A204.1 (cell line): ENCODE results near the gene RUBCNL.

ENCODE experiments used
- FAIRE-seq: peaks from 2 replicates; lab custom pipeline; 2012; peaks lifted over from hg19 to GRCh38; lab: Jason Lieb, UNC

The RUBCNL gene

GRCh38 chr13:46340631-46341111, 46.4 kb downstream of the RUBCNL start:
- FAIRE-seq: no peak

- no peak for FAIRE-seq
These were observed 47.0 kb downstream of the RUBCNL start for GRCh38 chr13:46340011-46340410.

DNA sequence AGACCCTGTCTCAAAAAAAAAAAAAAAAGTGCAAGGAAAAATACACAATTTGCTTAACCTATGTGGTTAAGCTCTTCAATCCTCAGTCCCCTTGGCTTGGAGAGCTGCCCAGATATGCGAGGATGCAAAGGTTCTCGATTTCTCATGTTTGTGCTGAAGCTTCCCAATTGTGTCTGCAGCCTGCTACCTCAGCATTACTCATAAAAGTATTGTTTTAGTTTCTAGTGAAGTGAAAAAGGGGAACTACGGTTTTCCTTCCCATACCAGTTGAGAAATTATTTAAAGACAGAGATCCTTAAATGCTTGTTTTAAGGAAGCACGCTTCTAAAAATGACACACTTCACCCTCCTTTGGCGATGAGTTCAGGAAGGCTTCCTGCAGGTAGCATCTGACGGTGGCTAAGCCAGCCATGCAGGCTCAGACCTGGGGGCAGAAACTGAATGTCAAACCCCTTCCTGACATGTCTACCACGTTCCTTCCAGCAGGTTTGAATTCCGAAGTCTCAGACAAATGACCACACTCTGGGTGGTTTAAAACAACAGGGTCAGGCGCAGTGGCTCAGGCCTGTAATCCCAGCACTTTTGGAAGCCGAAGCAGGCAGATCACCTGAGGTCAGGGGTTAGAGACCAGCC, 47.9 kb downstream of the RUBCNL start:
- no peak for FAIRE-seq

GRCh38 chr13:46337700-46338099, 49.4 kb downstream of the RUBCNL start:
- FAIRE-seq: no peak

- FAIRE-seq: no peak
These were observed 52.8 kb downstream of the RUBCNL start for GRCh38 chr13:46334035-46334822.

GRCh38 chr13:46332772-46333171, 54.3 kb downstream of the RUBCNL start:
- no peak for FAIRE-seq

DNA sequence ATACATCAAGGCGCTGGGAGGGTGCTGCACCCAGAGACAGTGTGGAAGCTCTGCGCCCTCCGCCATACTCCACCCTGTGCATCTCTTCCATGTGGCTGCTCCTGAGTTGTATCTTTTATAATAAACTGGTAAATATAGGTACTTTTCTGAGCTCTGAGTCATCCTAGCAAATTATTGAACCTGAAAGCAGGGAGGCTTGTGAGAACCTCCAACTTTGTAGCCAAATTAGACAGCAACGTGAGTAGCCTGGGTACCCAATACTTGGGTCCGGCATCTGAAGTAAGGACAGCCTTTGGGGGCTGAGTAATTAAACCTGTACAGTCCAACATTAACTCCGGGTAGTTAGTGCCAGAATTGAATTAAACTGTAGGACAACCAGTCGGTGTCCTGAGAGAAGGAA, 57.4 kb downstream of the RUBCNL start:
- no peak for FAIRE-seq

GRCh38 chr13:46327246-46327645, 59.8 kb downstream of the RUBCNL start:
- no peak for FAIRE-seq

DNA sequence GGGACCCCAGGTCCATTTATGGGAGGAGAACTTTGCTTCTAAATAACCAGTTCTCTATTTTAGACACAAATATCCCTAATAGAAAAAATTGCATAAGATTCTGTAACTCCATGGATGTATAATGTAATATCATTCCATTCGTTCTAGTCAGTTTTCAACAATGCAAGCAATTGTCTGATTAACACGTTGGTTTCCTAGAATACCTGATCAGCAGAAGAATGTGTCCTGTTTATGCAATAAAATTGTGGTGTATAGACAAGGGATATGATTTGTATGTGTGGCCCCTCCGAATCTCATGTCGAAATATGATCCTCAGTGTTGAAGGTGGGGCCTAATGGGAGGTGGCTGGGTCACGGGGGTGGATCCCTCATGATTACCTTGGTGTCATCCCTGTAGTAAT, 62.1 kb downstream of the RUBCNL start:
- FAIRE-seq: no peak

- no peak for FAIRE-seq
These were observed 65.4 kb downstream of the RUBCNL start for GRCh38 chr13:46321494-46322225.

DNA sequence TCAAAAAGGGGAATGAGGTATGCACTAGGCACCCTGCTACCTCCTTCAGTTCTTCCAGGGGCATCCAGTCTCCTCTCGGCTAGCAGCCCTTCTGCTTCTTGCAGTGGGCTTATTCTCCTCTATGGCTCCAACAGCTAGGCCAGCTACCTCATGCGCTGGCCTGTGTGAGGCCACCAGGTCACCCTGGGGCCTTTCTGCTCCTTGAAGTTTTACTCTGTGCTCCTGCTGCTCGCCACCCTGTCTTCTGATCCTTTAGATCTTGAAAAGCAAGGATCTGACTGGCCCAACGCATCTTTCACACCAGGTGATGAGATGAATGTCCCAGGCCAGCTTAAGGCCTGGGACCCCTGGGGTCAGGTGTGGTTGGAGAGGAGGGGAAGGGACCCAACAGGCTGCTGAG, 66.2 kb downstream of the RUBCNL start:
- no peak for FAIRE-seq

DNA sequence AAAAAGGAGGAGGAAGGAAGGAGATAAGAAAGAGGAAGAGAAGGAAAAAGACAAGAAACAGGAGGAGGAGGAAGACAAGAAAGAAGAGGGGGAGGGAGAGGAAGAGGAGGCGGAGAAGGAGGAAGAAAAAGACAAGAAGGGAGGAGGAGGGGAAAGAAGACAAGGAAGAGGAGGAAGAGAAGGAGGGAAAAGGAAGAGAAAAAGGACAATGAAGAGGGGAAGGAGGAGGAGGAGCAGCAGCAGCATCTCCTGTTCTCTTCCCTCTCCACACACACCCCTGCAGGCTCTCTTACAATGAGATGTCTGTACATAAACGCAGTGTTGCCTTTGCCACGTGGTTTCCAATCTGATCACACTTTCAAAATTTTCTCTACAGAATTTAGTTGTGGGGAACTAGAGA, 66.6 kb downstream of the RUBCNL start:
- no peak for FAIRE-seq

DNA sequence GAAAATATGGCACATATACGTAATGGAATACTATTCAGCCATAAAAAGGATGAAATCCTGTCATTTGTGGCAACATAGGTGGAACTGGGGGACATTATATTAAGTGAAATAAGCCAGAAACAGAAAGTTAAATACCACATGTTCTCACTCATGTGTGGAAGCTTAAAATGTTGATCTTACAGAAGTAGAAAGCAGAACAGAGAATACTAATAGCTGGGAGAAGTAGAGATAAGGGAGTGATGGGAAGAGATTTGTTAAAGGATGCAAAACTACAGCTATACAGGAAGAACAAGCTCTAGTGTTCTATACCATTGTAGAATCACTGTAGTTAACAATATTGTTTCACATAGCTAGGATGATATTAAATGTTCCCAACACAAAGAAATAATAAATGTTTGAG, 68.1 kb downstream of the RUBCNL start:
- no peak for FAIRE-seq

- FAIRE-seq: no peak
These were observed 69.9 kb downstream of the RUBCNL start for GRCh38 chr13:46317120-46317519.

DNA sequence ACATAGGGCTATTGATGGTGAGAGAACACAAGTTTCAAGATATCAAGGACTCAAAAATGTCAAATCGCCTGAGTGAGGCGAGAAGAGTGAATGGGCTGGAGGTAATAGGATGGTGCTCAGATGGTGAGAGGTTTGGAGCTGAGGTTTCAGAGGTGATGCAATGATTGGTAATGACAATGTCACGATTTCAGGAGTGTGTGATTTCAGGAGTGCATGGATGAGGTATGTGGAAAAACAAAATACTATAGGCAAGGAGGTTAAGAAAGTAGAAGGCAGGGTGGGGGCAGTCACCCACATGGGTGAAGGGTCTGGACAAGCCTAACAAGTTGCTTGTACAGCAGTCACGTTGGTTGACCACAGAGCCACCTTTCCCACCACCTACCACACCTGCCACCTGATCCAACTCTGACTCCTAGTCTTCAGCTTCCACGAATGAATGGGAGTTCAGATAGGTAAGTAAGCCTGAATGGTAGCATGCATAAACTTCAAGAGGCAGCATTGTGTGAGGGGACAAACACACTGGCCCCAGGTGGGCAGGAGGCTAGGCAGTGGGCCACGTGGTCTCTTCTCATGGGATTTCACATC, 71.5 kb downstream of the RUBCNL start:
- no peak for FAIRE-seq

GRCh38 chr13:46315036-46315435, 72.0 kb downstream of the RUBCNL start:
- peak; percentile 95 for FAIRE-seq

GRCh38 chr13:46314587-46314986, 72.5 kb downstream of the RUBCNL start:
- no peak for FAIRE-seq

DNA sequence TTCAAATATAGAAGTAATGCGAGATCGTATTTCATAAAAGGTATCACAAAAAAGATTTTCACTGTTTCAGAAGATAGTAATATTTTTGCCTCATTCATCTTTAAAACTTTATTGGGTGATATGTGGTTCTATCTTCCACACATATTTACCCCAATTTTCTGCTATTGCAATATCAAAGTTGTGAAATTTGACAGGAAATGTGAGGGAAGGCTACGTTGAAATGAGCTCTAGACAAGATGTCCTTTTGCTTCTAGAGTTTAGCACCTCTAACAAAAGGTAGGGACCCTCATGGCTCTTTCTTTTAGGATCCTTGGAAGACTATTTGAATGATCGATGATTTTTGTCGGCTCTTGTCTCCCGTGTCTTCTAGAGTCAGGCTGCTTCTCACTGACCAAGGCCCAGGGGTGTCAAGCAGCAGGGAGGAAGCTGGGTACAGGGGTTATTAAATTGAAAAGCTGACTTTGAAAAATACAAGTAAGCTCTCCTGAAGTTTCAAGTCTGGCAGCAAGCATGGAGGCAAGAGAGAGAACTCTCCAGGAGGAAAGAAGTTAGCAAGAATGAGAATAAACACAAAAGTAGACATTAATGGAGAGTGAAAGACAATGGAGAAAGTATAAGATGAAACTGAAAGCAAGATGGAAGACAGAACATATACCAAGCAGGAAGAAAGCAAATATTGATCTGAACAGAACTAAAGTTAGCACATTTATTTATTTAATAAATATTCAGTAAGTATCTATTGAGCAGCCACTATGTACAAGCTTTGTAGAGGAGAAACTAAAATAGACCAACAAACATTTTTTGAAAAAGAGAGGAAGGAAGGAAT, 73.4 kb downstream of the RUBCNL start:
- no peak for FAIRE-seq

DNA sequence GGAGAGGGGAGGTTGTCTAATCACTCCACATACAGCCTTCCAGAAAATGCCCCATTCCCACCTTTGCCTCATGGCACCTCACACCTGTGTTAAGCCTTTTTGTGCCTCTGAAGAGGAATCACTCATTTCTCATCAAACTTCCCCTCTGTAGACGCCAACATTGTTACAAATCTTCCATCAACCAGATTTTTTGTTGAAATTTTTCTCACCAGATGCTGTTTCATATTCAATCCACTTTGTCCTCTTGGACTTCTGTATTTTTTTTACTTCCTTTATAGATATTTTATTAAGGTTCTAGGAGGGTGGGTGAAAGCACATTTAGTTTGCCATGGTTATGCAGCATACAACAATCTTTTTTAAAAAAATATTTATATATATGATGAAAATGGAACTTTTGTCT, 74.0 kb downstream of the RUBCNL start:
- FAIRE-seq: no peak

DNA sequence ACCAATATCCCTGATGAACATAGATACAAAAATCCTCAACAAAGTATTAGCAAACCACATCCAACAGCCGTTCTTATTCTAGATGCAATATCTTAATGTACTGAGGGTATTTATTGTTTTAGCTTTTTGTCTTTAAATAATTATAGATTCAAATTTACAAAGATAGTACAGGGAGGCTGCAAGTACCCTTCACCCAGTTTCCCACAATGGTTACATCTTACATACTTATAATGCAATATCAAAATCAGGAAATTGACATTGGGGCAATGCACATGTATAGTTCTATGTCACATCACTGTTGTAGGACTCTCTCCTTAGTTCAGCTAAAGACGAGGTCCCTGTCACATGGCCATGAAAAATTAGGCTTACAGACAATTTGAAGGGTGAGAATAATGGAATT, 75.8 kb downstream of the RUBCNL start:
- FAIRE-seq: no peak

GRCh38 chr13:46310066-46310465, 77.0 kb downstream of the RUBCNL start:
- no peak for FAIRE-seq

DNA sequence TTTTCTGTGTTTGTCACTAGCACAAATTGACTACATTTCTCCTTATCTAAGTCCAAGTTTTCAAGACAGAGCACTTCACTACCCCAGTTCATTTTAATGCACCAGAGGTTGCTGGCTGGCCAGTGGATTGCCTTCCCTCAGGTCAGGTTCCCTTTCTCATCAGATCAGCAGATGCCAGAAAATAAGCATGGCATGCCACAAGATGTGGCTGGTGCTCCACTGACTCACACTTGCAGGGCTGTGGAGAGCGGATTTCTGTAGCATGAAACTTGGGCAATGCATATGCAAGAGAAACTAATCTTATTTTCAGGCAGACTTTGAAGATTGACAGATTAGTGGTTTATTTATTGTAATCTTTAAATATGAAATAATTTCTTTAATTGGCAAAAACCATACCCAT, 79.5 kb downstream of the RUBCNL start:
- FAIRE-seq: no peak
